Measurements from ENCODE around the gene POMGNT1. TPM values are rescaled to one million over a fixed set of nuclear protein-coding genes. Genes with fewer than 3 reads are reported as not detected.

Gene POMGNT1
- total RNA-seq, 2 experiments from 2014 or later = 32.0 to 33.4 TPM

GRCh38 chr1:46187106-46187869 lies 10.9 kb downstream of the POMGNT1 start:
- peaks cover 9% of the 10 kb centered on the region for H3K4me1 Mint-ChIP-seq
- ChIA-PET CTCF (interaction anchor here (1.1 kb wide), 1 partner anchor 36 kb away, joined by 3 read pairs; no protein-coding TSS in a partner anchor), POLR2A (no interaction called here)
- no peaks in the 10 kb centered on the region for H3K36me3 Mint-ChIP-seq (ENCODE audit: low read depth)
- no peak overlapping the region for H3K27ac Mint-ChIP-seq
- H3K4me3 Mint-ChIP-seq = no peak overlapping the region
- no peaks in the 10 kb centered on the region for H3K9me3 Mint-ChIP-seq
- no peaks in the 10 kb centered on the region for H3K27me3 Mint-ChIP-seq
- no peak for DNase-seq

GRCh38 chr1:46186076-46186475 lies 12.2 kb downstream of the POMGNT1 start:
- H3K27me3 Mint-ChIP-seq = peaks cover 3% of the 10 kb centered on the region
- DNase-seq = no peak
- H3K4me3 Mint-ChIP-seq = no peak overlapping the region
- peaks cover 14% of the 10 kb centered on the region for H3K4me1 Mint-ChIP-seq
- no peaks in the 10 kb centered on the region for H3K9me3 Mint-ChIP-seq
- no peak overlapping the region for H3K27ac Mint-ChIP-seq
- POLR2A ChIA-PET = no interaction called here
- H3K36me3 Mint-ChIP-seq (ENCODE audit: low read depth) = no peaks in the 10 kb centered on the region
- CTCF ChIA-PET = interaction anchor here (1.1 kb wide), 1 partner anchor 38 kb away, joined by 3 read pairs; no protein-coding TSS in a partner anchor

- no peaks in the 10 kb centered on the region for H3K36me3 Mint-ChIP-seq (ENCODE audit: low read depth)
- no peak for DNase-seq
- POLR2A ChIA-PET = no interaction called here
- H3K27me3 Mint-ChIP-seq = peaks cover 3% of the 10 kb centered on the region
- H3K27ac Mint-ChIP-seq = peak overlapping the region; percentile 68
- no peak overlapping the region for H3K4me3 Mint-ChIP-seq
- no peaks in the 10 kb centered on the region for H3K9me3 Mint-ChIP-seq
- CTCF ChIA-PET = interaction anchor here (1.5 kb wide), 2 partner anchors 12 to 19 kb away, joined by 5 read pairs; no protein-coding TSS in a partner anchor
- H3K4me1 Mint-ChIP-seq = peaks cover 14% of the 10 kb centered on the region
Measured at GRCh38 chr1:46184920-46185658, 13.1 kb downstream of the POMGNT1 start.

DNA sequence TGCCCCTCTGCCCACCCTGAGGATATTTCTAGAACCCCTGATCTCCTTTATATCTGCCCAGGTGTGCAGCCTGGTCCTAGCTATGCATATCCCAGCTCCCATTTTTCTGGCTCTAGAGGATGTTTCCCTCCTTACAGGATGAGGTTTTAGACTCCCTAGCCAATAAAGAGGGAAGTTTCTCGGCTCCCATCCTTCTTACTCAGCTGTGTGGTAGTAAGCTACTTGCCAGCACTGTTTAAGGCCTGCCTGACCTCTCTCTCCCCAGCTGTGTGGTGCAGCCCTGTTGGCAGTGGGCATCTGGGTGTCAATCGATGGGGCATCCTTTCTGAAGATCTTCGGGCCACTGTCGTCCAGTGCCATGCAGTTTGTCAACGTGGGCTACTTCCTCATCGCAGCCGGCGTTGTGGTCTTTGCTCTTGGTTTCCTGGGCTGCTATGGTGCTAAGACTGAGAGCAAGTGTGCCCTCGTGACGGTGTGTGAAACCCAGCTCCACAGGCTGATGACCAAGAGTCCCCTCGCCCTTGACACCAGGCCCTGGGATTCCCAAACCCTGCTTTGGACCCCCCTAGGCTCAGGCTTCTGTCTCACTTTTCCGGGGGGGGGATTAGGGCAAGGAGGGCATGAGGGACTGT lies 14.2 kb downstream of the POMGNT1 start:
- DNase-seq = no peak
- H3K27ac Mint-ChIP-seq = no peak overlapping the region
- no peak overlapping the region for H3K4me3 Mint-ChIP-seq

DNA sequence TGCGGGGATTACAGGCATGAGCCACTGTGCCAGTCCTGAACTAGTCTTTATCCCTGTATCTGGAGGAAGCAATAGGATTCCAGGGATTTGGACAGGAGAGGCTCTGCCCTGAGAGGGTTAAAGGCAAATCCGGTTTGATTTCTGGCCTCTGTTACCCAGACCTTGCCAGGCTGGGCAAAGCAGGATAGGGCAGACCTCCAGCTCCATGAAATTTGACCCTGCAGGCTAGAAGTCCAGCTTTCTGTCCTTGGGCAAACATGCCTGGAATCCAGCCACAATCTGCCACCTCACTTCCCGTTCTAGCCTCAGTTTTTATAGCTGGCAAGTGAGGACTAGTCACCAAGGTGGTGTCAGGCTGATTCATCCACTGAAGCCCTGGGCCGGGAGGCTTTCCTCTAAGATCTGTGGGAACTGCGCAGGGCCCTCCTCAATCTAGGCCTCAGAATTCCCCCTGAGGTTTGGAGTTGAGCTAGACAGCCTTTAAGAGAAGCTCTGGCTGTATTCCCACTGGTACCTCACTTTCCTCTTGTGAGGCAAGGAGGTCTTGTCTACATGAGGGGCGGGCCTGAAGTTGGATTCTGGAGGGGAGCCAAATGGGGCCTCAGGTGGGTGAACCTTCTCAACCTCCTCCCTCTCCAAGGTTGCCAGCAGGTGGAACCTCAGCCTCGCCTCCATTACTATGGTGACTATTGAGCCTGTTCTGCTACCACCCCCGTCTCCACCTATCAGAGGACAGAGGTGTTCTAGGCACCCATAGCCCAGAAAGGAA lies 15.0 kb downstream of the POMGNT1 start:
- peaks cover 3% of the 10 kb centered on the region for H3K27me3 Mint-ChIP-seq
- H3K9me3 Mint-ChIP-seq = no peaks in the 10 kb centered on the region
- CTCF ChIA-PET = interaction anchor here (0.6 to 1.6 kb wide), 4 partner anchors 11 to 483 kb away, joined by 3 to 5 read pairs (median 4); no protein-coding TSS in a partner anchor
- POLR2A ChIA-PET = interaction anchor here (0.5 to 0.6 kb wide), 2 partner anchors 133 to 276 kb away, joined by 3 to 6 read pairs; no protein-coding TSS in a partner anchor
- H3K36me3 Mint-ChIP-seq (ENCODE audit: low read depth) = no peaks in the 10 kb centered on the region
- no peak overlapping the region for H3K27ac Mint-ChIP-seq
- peaks cover 14% of the 10 kb centered on the region for H3K4me1 Mint-ChIP-seq
- H3K4me3 Mint-ChIP-seq = no peak overlapping the region
- DNase-seq = no peak

More for the DNA sequence above, 14.2 kb downstream of the POMGNT1 start:
- CTCF ChIA-PET = interaction anchor here (0.6 to 1.5 kb wide), 4 partner anchors 11 to 484 kb away, joined by 3 to 5 read pairs (median 4); no protein-coding TSS in a partner anchor
- no peaks in the 10 kb centered on the region for H3K9me3 Mint-ChIP-seq
- no peaks in the 10 kb centered on the region for H3K36me3 Mint-ChIP-seq (ENCODE audit: low read depth)
- POLR2A ChIA-PET = interaction anchor here (0.6 kb wide), 1 partner anchor 134 kb away, joined by 6 read pairs; no protein-coding TSS in a partner anchor
- peaks cover 14% of the 10 kb centered on the region for H3K4me1 Mint-ChIP-seq
- H3K27me3 Mint-ChIP-seq = peaks cover 3% of the 10 kb centered on the region

DNA sequence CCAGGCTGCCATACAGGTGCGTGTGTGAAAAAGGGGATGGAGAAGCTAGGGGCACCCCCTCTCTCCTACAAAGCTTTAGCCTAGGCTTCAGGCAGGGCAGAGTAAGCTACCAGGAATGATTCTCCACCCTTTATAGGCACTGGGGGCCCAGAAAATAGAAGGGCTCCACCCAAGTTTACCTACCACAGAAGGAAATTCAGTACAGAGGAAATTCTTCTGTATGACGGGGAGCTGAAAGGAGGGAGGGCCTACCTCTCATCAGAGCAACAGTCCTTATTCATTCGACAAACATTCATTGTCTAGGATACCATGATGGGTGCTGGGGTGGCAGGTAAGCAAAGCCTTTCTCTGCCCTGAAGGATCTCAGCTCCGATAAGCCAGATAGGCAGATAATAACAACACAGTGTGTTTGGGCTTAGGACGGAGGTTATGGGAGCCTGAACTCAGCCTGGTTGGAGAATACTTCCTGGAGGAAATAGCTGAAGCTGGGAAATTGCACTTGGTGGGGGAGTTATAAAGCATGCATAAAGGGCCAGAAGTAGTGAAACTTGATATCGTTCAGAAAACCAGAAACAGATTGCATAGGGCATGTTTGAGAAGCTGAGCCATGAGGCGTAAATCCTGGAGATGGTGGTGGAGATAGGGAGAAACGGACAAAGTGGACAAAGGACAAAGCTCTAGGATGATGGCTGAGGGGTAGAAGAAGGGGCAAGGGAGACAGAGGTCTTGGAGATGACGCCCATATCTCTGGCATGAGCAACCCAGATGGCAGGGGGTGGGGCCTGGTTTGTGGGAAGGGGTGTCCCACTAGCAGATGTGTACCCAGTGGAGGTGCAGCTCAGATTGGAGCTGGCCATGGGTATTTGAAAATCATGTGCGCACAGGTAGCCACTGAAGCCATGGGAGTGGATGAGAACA lies 16.6 kb downstream of the POMGNT1 start:
- ChIA-PET POLR2A (interaction anchor here (0.6 kb wide), 1 partner anchor 147 kb away, joined by 5 read pairs; no protein-coding TSS in a partner anchor), CTCF (interaction anchor here (0.6 to 1.3 kb wide), 4 partner anchors 14 to 1254 kb away, joined by 3 to 5 read pairs (median 3); no protein-coding TSS in a partner anchor)
- Mint-ChIP-seq H3K4me3 (no peak overlapping the region), H3K9me3 (no peaks in the 10 kb centered on the region), H3K36me3 (ENCODE audit: low read depth) (no peaks in the 10 kb centered on the region), H3K27ac (peak overlapping the region; percentile 28), H3K4me1 (peaks cover 14% of the 10 kb centered on the region), H3K27me3 (peaks cover 5% of the 10 kb centered on the region)
- no peak for DNase-seq

DNA sequence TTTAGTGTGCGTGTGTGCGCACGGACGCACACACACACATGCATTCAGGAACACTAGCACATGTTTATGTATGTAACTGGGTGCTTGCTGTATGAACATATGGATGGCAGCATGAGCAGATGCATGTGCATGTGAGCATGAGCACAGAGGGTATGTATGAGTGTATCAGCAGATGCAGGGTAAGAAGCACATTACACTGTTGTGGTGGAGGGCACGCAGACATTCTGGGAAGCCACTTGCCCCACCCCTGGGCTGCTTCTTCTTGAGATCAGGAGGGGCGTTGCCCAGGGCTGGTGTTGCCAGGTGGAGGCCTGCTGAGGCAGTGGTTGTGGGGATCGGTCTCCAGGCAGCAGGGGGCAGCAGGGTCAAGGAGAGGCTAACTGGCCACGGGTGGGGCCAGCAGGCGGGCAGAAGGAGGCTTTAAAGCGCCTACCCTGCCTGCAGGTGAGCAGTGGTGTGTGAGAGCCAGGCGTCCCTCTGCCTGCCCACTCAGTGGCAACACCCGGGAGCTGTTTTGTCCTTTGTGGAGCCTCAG lies 18.1 kb downstream of the POMGNT1 start:
- peak; percentile 23 for DNase-seq
- Mint-ChIP-seq H3K4me1 (peaks cover 13% of the 10 kb centered on the region), H3K9me3 (no peaks in the 10 kb centered on the region), H3K27ac (no peak overlapping the region), H3K4me3 (no peak overlapping the region), H3K36me3 (ENCODE audit: low read depth) (no peaks in the 10 kb centered on the region), H3K27me3 (peaks cover 5% of the 10 kb centered on the region)
- CTCF ChIA-PET = interaction anchor here (1.6 kb wide), 1 partner anchor 39 kb away, joined by 4 read pairs; no protein-coding TSS in a partner anchor
- POLR2A ChIA-PET = no interaction called here

- Mint-ChIP-seq H3K36me3 (ENCODE audit: low read depth) (no peaks in the 10 kb centered on the region), H3K9me3 (no peaks in the 10 kb centered on the region), H3K4me3 (no peak overlapping the region), H3K4me1 (peaks cover 7% of the 10 kb centered on the region), H3K27me3 (peaks cover 5% of the 10 kb centered on the region), H3K27ac (no peak overlapping the region)
- ChIA-PET CTCF (interaction anchor here (0.6 to 1.6 kb wide), 4 partner anchors 20 to 142 kb away, joined by 3 to 4 read pairs (median 4); no protein-coding TSS in a partner anchor), POLR2A (no interaction called here)
- DNase-seq = peak; percentile 71
Measured at GRCh38 chr1:46179138-46180081, 18.8 kb downstream of the POMGNT1 start.

GRCh38 chr1:46176211-46176865 lies 21.9 kb downstream of the POMGNT1 start, which contains the start of gene P3R3URF:
P3R3URF (minus strand) TSS chr1:46176488; CDS start chr1:46176471, 17 bp downstream.
- Mint-ChIP-seq H3K36me3 (ENCODE audit: low read depth) (no peaks in the 10 kb centered on the region), H3K4me1 (no peaks in the 10 kb centered on the region), H3K27me3 (peaks cover 2% of the 10 kb centered on the region), H3K9me3 (no peaks in the 10 kb centered on the region), H3K4me3 (no peak within 1 kb of the TSS), H3K27ac (no peak within 1 kb of the TSS)
- CTCF ChIA-PET = interaction anchor here (1.1 to 1.4 kb wide), 3 partner anchors 10 to 140 kb away, joined by 3 read pairs; no protein-coding TSS in a partner anchor
- POLR2A ChIA-PET = no interaction called here
- DNase-seq = no peak

DNA sequence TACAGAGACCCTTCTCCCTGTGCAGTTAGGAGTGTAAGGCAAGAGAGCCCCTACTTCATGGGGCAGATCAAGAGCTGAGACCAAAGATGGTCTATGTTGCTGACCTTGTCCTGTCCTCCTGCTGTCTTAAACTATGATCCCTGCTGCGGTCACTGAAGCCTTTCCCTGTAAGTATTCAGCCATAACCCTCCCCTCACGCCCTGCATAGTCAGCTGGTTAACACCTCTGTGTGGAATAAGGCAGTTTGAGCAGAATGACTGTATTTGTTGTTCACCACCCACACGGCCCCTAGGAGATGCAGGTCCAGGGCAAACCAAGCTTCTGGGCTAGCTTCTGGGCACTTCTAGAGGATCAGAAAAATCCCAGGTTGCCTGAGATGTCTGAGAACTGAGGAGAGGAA lies 23.0 kb downstream of the POMGNT1 start:
- Mint-ChIP-seq H3K27ac (no peak overlapping the region), H3K27me3 (peaks cover 5% of the 10 kb centered on the region), H3K9me3 (no peaks in the 10 kb centered on the region), H3K36me3 (ENCODE audit: low read depth) (no peaks in the 10 kb centered on the region), H3K4me1 (no peaks in the 10 kb centered on the region), H3K4me3 (no peak overlapping the region)
- ChIA-PET POLR2A (no interaction called here), CTCF (interaction anchor here (1.1 to 1.4 kb wide), 3 partner anchors 8 to 139 kb away, joined by 3 to 4 read pairs (median 3); no protein-coding TSS in a partner anchor)
- DNase-seq = no peak

All from activated CD4-positive, alpha-beta T cell treated with anti-CD3 and anti-CD28 coated beads, Interleukin-2, amount 10 ng/mL, durations not matched to agents 7 days and 5 days (primary cell).